ENCODE measurements around the gene DNAJC4.

DNAJC4 gene

DNA sequence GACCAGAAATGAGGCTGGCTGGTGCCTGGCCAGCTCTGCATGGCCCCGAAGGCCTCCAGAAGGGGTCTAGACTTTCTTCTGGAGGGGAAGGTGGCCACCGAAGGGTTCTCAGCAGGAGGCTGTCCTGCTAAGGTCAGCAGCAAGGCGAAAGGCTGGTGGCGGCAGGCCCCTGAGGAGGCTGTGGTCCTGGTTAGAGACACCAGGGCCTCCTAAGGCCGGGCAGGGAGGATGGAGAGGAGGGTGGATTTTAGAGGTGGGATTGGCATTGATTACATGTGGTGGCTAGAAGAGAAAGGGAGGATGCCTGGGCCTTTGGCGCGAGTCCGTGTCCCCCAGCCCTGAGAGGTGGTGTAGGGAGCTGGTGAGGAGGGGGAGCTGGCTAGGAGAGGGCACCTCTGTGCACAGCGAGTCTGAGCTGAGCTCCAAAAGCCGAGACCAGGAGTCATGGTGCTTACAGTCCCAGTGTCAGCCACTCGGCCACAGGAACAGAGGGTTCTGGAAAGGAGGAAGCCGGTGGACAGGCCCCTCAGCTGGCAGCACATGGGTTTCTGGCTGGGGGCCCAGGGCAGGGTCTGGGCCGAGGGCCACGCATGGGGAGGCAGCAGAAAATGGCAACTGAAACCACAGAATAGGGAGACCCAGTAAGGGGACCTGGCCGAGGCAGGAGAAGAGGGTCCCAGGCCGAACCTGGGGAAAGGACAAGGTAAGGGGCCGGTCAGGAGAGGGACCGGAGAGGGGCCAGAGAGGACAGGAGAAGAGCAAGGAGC is 21.4 kb upstream of the DNAJC4 start:
- no peak for DNase-seq

DNA sequence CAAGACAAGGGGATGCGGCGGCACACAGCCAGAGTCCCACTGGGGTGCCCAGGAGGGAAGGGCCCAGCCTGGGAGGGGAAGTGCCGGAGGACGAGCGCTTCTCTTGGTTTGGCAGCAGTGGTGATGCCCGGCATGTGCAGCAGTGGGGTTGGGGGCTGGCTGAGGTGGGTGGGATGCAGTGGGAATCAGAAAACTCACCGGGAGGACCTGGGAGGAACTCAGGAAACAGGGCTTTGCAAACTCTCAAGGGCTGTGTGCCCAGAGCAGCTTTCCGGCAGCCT is 20.8 kb upstream of the DNAJC4 start:
- DNase-seq, result no peak

DNA sequence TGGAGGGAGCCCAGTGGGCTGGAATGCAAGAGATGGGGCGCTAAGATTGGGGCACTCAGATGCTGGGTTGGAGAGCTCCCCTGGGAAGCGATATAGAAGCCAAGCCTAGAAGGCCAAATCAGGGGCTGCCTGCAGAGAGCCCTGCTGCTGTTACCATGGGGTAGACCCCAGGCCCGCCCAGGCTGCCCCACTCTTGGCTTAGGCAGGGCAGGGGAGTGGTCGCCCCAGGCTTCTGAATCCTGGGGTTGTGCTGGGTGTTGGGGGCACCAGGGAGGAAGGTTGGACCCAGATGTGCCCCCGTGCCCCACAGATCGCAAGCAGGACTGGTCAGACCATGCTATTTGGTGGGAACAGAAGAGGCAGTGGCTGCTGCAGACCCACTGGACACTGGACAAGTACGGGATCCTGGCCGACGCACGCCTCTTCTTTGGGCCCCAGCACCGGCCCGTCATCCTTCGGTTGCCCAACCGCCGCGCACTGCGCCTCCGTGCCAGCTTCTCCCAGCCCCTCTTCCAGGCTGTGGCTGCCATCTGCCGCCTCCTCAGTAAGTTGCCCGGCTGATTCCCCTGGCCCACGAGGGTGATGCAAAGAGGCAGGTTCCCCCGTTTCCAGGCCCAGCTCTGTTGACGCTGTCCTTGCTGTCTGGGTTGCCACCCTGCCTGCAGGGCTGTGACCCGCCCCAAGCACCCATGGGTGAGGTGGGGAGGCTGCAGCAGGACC is 19.9 kb upstream of the DNAJC4 start:
- no peak for DNase-seq

DNA sequence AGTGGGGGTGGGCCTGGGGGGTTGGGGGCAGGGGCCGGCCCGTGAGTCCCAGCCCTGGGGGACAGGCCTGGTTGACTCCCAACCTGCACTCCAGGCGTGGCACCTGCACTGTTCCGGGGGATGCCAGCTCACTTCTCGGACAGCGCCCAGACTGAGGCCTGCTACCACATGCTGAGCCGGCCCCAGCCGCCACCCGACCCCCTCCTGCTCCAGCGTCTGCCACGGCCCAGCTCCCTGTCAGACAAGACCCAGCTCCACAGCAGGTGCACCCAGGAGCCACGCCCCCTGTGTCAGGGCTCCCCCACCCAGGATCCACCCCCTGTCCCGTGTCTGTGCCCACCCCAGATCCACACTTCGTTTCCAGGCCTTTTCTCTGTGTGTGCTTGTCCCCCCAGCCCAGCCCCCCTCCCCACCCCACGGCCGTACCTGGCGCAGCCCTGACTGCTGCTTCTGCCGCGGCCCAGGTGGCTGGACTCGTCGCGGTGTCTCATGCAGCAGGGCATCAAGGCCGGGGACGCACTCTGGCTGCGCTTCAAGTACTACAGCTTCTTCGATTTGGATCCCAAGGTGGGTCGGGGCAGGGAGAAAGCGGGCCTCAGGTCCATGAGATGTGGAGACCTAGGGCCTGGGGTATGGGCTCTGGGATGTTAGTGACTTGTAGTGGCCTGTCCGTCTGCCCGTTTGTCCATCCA is 19.0 kb upstream of the DNAJC4 start:
- DNase-seq, result no peak

DNA sequence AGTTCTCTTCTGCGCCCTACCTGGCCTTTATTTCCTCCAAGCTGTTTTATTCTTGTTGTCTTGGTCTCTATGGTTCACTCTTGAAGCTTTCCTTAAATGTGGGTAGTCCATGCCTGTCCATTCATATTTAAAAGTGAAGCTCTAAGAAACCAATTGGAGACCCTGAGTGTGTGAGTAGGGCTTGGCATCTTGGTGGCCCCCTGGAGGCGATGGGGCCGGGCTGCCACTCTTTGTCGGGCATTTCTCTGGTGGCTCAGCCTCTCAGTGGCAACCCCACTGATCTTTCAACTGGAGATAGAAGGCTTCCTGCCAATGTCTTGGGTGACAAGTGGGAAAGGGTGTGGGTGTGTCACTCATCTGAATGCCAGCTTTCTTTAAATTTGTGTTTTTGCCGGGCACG is 13.5 kb upstream of the DNAJC4 start:
- DNase-seq, result no peak

DNA sequence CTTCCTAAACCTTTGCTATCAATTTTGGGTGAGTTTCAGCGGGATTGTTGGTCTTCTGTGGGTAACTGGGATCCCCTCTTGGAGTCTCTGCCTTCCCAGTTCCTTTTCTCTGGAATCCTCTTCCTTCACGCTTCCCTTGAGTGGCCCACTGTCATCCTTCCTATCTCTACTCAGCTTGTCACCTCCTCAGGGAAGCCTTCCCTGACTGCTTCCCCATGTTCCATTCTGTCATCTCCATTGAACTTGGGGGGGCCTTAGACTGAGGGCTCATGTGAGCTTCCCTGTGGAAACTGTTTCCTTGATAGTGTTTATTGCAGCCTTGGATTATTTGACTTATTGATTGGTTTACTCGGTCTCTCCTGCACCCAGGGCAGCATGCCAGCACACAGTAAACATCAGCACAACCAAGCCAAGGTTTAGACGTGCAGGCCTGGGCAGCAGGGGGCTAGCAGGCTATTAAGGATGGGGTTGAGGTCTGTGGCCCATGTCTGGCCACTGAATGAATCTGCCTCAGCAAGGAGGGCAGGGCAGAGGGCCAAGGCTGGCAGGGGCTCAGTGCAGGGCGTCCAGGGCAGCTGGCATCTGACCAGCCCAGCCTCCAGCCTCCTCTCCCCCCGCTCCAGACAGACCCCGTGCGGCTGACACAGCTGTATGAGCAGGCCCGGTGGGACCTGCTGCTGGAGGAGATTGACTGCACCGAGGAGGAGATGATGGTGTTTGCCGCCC is 11.6 kb upstream of the DNAJC4 start:
- DNase-seq, result no peak

DNA sequence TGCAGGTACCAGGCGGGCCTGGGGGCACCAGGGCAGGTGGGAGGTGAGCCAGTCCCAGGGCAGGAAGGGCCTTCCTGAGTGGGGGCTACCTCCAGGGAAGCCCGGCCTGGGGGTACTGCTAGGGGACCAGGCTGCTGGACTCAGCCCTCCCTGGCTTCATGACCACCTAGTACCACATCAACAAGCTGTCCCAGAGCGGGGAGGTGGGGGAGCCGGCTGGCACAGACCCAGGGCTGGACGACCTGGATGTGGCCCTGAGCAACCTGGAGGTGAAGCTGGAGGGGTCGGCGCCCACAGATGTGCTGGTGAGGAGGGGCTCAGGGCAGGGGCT is 11.0 kb upstream of the DNAJC4 start:
- no peak for DNase-seq

DNA sequence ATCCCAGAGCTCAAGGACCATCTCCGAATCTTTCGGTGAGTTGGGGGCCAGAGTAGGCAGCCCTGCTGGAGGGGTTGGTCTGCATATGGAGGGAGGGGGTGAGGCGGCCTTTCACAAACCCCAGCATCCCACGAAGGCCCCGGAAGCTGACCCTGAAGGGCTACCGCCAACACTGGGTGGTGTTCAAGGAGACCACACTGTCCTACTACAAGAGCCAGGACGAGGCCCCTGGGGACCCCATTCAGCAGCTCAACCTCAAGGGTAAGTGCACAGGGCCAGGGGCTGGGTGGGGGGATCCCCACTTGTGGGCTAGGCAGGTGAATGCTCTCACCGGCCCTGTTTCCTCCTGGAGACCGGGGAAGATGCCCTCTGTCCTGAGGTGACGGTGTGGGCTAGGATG is 10.6 kb upstream of the DNAJC4 start:
- no peak for DNase-seq

DNA sequence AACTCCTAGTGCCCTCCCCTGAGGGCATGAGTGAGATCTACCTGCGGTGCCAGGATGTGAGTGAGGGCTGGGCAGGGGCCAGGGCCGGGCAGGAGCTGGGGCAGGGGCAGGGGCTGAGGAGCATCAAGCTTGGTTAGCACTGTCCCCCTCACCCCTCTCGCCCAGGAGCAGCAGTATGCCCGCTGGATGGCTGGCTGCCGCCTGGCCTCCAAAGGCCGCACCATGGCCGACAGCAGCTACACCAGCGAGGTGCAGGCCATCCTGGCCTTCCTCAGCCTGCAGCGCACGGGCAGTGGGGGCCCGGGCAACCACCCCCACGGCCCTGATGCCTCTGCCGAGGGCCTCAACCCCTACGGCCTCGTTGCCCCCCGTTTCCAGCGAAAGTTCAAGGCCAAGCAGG is 10.1 kb upstream of the DNAJC4 start:
- no peak for DNase-seq

DNA sequence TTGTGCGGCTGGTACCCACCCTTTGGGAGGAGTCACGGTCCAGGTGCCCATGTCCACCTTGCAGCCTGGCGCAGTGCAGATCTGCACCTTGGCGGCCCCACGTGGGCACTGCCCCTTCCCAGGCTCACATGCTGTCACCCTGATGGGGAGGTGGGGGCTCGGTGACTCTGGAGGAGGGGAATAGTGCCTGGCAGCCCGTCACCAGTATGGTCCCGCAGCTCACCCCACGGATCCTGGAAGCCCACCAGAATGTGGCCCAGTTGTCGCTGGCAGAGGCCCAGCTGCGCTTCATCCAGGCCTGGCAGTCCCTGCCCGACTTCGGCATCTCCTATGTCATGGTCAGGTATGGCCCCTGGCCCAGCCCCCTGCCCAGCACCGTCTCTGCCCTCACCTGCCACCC is 9.6 kb upstream of the DNAJC4 start:
- DNase-seq, result no peak

DNA sequence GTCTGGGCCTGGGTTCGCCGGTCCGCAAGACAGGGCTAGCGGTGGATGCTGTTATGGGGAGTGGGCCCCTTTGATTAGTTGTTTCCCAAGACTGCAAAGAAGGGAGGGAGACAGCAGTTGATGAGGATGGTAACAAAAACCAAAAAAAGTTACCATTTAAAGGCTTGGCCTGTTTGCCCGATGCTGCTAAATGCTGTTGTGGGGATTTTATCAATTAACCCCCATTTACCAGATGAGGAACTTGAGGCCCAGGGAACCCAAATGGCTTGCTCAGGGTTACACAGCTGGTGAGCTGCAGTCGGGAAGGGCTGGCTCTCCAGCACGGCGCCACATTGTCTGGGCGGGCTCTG is 7.7 kb upstream of the DNAJC4 start:
- no peak for DNase-seq

DNA sequence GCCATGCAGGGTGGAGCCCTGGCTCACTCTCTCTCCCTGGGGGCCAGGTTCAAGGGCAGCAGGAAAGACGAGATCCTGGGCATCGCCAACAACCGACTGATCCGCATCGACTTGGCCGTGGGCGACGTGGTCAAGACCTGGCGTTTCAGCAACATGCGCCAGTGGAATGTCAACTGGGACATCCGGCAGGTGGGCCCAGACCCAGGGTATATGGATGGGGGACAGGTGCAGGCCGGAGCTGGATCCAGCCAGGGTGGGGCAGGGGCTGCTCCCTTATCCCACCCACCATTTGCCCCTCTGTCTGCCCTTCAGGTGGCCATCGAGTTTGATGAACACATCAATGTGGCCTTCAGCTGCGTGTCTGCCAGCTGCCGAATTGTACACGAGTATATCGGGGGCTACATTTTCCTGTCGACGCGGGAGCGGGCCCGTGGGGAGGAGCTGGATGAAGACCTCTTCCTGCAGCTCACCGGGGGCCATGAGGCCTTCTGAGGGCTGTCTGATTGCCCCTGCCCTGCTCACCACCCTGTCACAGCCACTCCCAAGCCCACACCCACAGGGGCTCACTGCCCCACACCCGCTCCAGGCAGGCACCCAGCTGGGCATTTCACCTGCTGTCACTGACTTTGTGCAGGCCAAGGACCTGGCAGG is 7.2 kb upstream of the DNAJC4 start:
- DNase-seq, result no peak

DNA sequence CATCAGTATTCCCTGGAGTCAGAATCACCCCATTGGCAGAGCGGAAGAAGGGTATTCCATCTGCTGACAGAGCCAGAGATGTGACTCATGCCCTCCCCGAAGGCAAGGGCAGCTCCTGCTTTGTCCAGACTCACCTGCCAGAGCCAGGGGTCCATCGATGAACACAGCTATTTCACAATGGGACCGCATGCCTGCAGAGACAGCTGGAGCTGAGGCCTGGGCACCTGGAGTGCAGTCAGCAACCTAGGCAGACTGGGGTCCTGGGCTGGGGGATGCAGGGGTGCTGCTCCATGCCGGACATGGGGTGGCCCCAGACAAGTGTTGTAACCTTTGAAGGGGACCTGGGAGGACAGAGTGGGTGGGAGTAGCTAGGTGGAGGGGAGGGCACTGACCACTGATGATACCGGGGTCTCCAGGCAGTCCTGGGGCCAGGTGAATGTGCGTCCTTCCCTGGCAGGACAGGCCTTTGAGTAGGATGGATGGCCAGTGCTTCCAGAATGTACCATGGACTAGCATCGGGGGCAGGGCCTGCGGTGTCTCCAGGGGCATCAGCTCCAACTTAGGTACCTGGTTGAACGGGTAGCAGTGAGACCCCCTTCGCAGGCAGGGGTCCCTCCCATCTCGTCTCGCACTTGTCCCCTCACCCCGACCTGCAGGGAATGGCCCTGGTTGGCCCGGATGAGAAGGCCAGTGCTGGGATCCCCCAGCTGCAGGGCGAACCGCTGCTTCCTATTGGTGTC is 6.0 kb upstream of the DNAJC4 start:
- no peak for DNase-seq

DNA sequence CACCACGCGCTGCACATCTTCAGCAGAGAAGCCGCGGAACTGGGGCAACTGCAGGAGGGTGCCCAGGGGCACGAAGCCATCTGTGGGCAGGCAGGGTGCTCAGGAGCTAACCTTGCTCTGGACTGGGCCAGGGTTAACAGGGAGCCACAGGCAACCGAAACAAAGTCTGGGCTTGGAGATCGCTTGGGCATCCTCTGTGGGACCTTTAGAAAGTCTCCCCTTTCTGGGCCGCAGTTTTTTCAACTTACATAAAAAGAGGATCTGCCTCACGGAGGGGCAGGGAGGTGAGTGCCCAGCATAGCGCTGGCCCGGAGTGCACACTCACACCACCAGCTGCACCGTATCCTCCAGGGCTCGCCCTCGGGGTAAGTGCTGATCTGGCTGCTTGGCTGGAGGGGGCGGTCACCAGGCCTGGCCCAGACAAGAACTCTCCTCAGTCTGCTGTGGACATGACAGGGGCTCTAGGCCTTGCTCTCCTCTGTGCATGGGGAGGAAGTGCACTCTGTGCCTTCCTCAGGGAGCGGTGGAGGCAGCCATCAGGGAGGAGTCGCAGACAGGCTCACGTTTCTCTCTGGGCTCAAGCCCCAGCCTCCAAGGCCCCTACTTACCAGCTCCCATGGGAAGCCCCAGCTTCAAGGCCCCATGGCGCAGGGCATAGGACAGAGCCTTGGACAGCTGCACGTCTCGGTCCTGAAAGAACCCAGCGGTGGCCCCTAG is 5.3 kb upstream of the DNAJC4 start:
- DNase-seq, result no peak

DNA sequence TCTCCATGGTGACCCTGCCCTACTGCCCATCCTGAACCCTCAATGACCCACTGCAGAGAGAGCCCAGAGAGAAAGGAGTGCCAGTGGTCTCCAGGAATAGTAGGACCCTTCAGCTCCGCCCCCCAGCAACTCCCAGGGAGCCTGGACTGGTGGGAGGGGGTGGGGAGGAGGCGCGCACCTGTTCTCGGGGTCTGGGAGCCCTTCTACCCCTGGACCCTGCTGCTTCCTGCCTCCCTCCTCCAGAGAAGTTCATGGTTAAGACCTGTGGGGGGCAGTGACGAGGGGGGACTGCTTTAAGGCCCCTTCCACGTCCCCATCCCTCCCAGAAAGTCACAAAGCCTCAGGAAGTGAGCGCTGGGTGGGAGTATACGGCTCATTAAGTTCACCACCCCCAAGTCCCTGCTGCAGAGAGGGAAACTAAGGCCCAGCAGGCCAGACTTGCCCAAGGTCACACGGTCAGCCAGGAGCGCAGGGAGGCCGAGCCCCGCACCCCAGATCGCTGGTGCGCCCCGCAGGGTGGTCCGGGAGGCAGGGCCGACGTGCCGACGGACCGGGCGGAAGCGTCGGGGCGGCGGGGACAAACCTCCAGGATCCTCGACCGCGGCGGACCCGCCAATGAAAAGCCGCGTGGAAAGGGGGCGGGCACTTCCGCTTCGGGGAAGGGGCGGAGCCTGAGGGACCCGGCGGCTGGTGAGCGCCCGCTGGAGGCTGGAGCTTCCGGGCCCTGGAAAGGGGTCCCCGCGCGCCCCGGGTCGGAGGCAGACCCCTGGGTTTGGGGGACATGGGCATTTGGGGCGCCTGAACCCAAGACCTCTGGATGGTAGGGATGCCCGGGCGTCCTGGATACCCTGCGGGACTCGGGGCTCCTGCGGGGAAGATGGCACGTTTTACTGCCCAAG is 4.5 kb upstream of the DNAJC4 start, which contains the start of the genes NUDT22 and TRPT1:
Gene NUDT22 (plus strand): TSS at position 667 of the 899 bp plus-strand sequence. CDS start 379 bp downstream, outside the sequence.
Gene TRPT1 (minus strand): TSS at position 579 of the 899 bp plus-strand sequence. CDS start 326 bp downstream, at position 253.
- DNase-seq, result peak; percentile 94

DNA sequence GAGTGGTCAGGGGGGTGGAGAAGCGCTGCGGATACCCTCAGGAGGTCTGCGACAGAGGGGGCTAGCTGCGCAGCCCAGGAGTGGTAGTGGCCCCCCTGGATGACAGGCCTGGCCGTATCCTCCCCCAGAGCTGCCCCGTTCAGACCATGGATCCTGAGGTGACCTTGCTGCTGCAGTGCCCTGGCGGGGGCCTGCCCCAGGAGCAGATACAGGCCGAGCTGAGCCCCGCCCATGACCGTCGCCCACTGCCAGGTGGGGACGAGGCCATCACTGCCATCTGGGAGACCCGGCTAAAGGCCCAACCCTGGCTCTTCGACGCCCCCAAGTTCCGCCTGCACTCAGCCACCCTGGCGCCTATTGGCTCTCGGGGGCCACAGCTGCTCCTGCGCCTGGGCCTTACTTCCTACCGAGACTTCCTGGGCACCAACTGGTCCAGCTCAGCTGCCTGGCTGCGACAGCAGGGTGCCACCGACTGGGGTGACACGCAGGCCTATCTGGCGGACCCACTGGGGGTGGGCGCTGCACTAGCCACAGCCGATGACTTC is 3.8 kb upstream of the DNAJC4 start:
- peak; percentile 51 for DNase-seq

DNA sequence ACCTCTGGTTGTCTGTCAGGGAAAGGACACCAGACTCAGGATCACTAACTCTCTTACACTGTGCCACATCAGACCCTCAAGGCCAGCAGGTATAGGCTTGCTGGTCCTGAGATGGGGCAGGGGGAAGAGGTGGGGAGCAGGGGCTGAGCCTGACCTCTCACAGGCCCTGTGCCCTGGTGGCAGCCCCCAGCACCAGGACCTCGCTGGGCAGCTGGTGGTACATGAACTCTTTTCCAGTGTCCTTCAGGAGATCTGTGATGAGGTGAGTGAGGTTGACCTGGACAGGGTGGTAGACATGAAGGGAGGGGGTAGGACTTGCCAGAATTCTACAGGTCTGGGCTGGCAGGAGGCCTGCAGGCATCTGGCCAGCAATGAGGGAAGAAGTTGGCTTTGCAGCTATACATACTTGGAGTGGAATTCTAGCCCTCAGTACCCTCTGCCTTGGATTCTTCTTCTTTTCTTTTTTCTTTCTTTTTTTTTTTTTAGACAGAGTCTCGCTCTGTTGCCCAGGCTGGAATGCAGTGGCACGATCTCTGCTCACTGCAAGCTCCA is 2.9 kb upstream of the DNAJC4 start:
- no peak for DNase-seq

DNA sequence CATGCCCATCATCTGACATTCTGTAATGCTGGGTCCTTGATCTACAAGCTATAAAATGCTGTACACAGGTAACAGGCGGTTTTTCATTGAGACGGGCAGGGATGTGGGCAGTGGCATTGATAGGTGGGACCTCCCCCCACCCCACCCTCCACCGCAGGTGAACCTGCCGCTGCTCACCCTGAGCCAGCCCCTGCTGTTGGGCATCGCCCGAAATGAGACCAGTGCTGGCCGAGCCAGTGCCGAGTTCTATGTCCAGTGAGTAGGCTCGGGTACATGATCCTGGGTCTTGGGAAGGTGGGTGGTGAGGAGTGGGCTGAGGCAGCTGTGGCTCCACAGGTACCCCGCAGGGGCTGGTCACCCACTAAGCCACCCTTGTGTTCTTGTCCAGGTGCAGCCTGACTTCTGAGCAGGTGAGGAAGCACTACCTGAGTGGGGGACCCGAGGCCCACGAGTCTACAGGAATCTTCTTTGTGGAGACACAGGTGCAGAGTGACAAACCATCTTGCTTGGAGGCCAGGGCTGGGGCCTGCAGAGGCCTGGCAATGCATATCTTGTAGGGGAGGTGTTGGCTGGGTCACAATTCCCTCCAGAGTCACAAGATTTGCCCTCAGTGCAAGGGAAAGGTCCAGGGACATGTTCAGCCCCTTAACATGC is 1.1 kb upstream of the DNAJC4 start:
- DNase-seq, result no peak

DNA sequence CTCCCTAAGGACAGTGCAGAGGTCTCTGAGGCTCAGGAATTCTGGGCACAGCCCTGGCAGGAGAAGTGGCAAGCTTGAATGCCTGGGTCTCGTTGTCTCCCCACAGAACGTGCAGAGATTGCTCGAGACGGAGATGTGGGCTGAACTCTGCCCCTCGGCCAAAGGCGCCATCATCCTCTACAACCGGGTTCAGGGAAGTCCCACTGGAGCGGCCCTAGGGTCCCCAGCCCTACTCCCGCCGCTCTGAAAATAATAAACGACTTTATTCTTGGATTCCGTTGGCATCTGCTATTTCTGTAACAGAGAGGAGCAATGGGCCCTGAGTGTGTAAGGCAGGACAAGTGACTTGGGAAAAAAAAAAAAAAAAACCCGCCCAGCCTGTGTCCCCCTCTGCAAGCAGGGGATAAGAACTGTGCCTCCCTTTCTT is 591 bp upstream of the DNAJC4 start:
- no peak for DNase-seq
